Right lobe of liver (tissue), 6 donors: ENCODE data around the gene HACD4. TPM values are rescaled to one million over a fixed set of nuclear protein-coding genes. Genes with fewer than 3 reads are reported as not detected.

ENCODE experiments used
- ATAC-seq, 4 donors: fragments of 200-7000 bp; cut with Tn5 transposase; one replicate each; pipeline ENCODE4 v1.9.1; 2020; ENCODE audit warnings: mild to moderate bottlenecking in 4 of 4, moderate library complexity in 4 of 4
- DNase-seq, 3 donors: peaks; one replicate each; pipeline ENCODE4 v3.0.0-alpha.2; 2020
- H3K27ac ChIP-seq, 3 donors: fragments of 200-600 bp; one replicate each; pipeline ENCODE4 v1.8.0; 2022
- H3K27me3 ChIP-seq, 2 donors: fragments of 200-600 bp; one replicate each; pipeline ENCODE4 v1.8.0; 2022
- H3K36me3 ChIP-seq, 4 donors: fragments of 200-600 bp; sonication (generic) in 1 of 4; one replicate each; pipeline versions ENCODE4 v1.5.1 to v1.8.0; 2017 to 2022; ENCODE audit warnings: control low read depth in 1 of 4
- H3K4me1 ChIP-seq, 4 donors: fragments of 200-600 bp; sonication (generic) in 1 of 4; one replicate each; pipeline versions ENCODE4 v1.5.1 to v1.8.0; 2017 to 2022; ENCODE audit warnings: control low read depth in 1 of 4
- H3K4me3 ChIP-seq, 3 donors: fragments of 200-600 bp; one replicate each; pipeline ENCODE4 v1.8.0; 2022
- H3K9me3 ChIP-seq, 4 donors: fragments of 200-600 bp; sonication (generic) in 1 of 4; one replicate each; pipeline versions ENCODE4 v1.5.1 to v1.8.0; 2017 to 2022; ENCODE audit warnings: control low read depth in 1 of 4
- POLR2A ChIP-seq: fragments of 450-650 bp; IDR thresholded peaks from one replicate; pipeline ENCODE4 v1.6.1; 2017; ENCODE audit warnings: antibody characterized with exemption, mild to moderate bottlenecking
- WGBS: methylation state at CpG from one replicate; pipeline ENCODE4 v1.1.6; 2018; ENCODE audit warnings: low coverage, low lambda C conversion rate; ENCODE audit not compliant: insufficient coverage; ENCODE audit errors: missing lambda C conversion rate; 5-methylcytosine and 5-hydroxymethylcytosine counted together
- intact Hi-C, 2 donors: fragments of 100-400 bp; cut with DNase I; formaldehyde crosslinking; loops; one replicate each; pipeline versions ENCODE4 v1.11.2 to v1.14.1; 2022
- total RNA-seq, 6 experiments: library from RNA; depleted of rRNA in 2 of 6; stranded (reverse); fragments of >200 nt in 2 of 6; fragmentation: NEBNext Ultra II Directional in 3 of 6; extraction: Animal tissue kit (Norgen Biotek cat#: 25700) in 3 of 6; gene quantifications; one replicate each; pipeline versions ENCODE4 v1.1.0 to v1.2.4, GENCODE V29; 2016 to 2023
- TF ChIP-seq, protein P1 (sequence below), 4 donors: fragments of 200-600 bp in 3 of 4; fragments of 450-650 bp in 1 of 4; IDR thresholded peaks; one replicate each; pipeline versions ENCODE4 v1.5.1 to v1.8.0; 2016 to 2022; ENCODE audit warnings: antibody characterized with exemption in 4 of 4, mild to moderate bottlenecking in 2 of 4
- donor health status: DM: no; HTN: yes; CAD: no.
- donor health status: DM: no; HTN: no; CAD: no.
- donor health status: DM: no; HTN: no; CAD: no.
- donor health status: DM: no; HTN: yes; CAD: no.
- donor health status: DM: no; HTN: yes; CAD: no.

The HACD4 gene
- total RNA-seq, 6 experiments from 2014 or later, result 0.13 to 1.2 (median 0.54) TPM

- intact Hi-C loops, result no loop called here
- Histone ChIP-seq H3K9me3 (no peaks in the 10 kb centered on the region), H3K4me3 (no peak overlapping the region), H3K27ac (no peak overlapping the region), H3K27me3 (no peaks in the 10 kb centered on the region), H3K4me1 (no peaks in the 10 kb centered on the region), H3K36me3 (no peaks in the 10 kb centered on the region)
- DNase-seq, result no peak
- TF ChIP-seq, protein P1, sequence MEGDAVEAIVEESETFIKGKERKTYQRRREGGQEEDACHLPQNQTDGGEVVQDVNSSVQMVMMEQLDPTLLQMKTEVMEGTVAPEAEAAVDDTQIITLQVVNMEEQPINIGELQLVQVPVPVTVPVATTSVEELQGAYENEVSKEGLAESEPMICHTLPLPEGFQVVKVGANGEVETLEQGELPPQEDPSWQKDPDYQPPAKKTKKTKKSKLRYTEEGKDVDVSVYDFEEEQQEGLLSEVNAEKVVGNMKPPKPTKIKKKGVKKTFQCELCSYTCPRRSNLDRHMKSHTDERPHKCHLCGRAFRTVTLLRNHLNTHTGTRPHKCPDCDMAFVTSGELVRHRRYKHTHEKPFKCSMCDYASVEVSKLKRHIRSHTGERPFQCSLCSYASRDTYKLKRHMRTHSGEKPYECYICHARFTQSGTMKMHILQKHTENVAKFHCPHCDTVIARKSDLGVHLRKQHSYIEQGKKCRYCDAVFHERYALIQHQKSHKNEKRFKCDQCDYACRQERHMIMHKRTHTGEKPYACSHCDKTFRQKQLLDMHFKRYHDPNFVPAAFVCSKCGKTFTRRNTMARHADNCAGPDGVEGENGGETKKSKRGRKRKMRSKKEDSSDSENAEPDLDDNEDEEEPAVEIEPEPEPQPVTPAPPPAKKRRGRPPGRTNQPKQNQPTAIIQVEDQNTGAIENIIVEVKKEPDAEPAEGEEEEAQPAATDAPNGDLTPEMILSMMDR (IDR thresholded peaks at IDR 0.05), result no peak
- 100% methylated on average over 4 of the region's 6 CpGs for WGBS
- no peak for ATAC-seq
Observed at GRCh38 chr9:20985851-20986600, 45.4 kb downstream of the HACD4 start.

DNA sequence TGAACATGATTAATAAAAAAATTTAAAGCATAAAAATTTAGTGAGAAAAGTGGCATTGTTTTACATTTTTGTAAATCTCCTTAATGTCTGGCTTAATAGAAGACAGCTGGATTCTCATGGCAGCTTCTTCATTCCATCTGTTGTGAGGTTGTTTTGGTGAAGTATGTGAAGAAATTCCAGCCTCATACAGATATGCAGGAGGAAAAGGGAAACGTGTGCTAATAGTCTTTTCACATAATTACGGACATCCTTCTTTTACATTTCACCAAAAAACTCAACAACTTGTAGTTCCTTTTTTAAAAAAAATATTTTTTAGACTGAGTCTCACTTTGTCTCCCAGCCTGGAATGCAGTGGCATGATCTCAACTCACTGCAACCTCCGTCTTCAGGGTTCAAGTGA, 46.9 kb downstream of the HACD4 start:
- 39% methylated on average over 3 of the region's 3 CpGs for WGBS
- TF ChIP-seq POLR2A, result no peak
- TF ChIP-seq, protein P1 (IDR thresholded peaks at IDR 0.05), result no peak
- H3K4me3 ChIP-seq, result no peak overlapping the region
- H3K27ac ChIP-seq, result no peak overlapping the region
- ATAC-seq, result no peak
- H3K4me1 ChIP-seq, result no peaks in the 10 kb centered on the region
- H3K36me3 ChIP-seq, result no peaks in the 10 kb centered on the region
- intact Hi-C loops, result no loop called here
- DNase-seq, result no peak
- H3K27me3 ChIP-seq, result no peaks in the 10 kb centered on the region
- H3K9me3 ChIP-seq, result no peaks in the 10 kb centered on the region

DNA sequence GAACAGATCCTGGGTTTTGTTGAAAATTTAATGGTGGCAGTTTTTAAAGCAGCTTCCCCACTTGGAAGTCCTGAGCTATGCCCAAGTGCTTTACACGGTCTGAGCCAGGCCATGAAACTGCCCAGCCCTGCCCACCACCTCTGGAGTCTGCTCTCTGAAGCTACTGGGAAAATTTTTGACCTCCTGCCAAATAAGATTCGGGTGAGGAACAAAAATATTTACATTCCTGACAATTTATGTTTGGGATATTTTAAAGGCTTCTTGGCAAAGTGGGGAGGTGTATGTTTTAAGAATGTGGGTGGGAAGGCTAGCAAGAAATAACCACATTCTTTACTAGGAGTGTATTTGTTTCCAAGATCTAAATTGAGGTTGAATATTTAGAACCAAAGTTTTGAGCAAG, 50.0 kb downstream of the HACD4 start:
- WGBS, result 47% methylated on average over 2 of the region's 2 CpGs
- TF ChIP-seq, protein P1 (IDR thresholded peaks at IDR 0.05), result no peak
- no peak for TF ChIP-seq POLR2A
- Histone ChIP-seq H3K9me3 (no peaks in the 10 kb centered on the region), H3K4me3 (no peak overlapping the region), H3K27ac (no peak overlapping the region), H3K27me3 (no peaks in the 10 kb centered on the region), H3K4me1 (no peaks in the 10 kb centered on the region), H3K36me3 (no peaks in the 10 kb centered on the region)
- intact Hi-C loops, result no loop called here
- no peak for ATAC-seq
- DNase-seq, result no peak

DNA sequence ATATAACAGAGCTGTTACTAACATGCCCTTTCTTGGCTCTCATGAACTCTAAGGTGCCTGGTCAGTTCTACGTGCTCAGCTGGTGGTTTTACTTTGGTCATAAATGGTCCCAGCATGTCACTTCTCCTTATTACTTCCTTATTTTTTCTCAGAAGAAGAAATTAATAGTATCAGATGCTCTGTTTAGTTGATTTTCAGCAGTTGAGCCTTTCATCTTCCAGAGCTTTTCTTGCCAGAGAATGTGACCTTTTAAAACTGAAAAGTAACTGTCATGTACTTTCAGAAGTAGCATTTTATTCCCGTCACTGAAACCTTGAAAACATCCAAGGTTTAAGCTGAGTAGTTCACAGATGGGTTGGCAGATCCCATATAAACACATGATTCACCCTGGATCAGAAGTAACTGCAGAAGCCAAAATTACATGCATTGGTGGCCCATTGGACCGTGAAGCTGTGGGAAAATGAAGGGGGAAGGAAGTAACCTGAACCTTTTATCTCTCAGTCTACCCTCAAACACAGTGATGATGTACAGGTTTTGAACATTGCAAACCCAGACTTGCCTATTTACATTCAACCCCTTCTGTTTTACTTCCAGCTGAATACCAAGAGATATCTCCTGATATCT, 50.5 kb downstream of the HACD4 start:
- TF ChIP-seq, protein P1 (IDR thresholded peaks at IDR 0.05), result no peak
- no peak for TF ChIP-seq POLR2A
- intact Hi-C loops, result no loop called here
- H3K9me3 ChIP-seq, result no peaks in the 10 kb centered on the region
- ATAC-seq (peak in 2 of 4 donors; percentile 49 to 63), DNase-seq (no peak)
- WGBS, result 58% methylated on average over 3 of the region's 3 CpGs
- no peaks in the 10 kb centered on the region for H3K27me3 ChIP-seq
- H3K4me1 ChIP-seq, result no peaks in the 10 kb centered on the region
- H3K27ac ChIP-seq, result no peak overlapping the region
- no peaks in the 10 kb centered on the region for H3K36me3 ChIP-seq
- H3K4me3 ChIP-seq, result no peak overlapping the region
